ENCODE results near the gene PACRG.
A peak's percentile ranks its signal among the peaks of the same experiment; 100 is the strongest.

The PACRG gene

DNA sequence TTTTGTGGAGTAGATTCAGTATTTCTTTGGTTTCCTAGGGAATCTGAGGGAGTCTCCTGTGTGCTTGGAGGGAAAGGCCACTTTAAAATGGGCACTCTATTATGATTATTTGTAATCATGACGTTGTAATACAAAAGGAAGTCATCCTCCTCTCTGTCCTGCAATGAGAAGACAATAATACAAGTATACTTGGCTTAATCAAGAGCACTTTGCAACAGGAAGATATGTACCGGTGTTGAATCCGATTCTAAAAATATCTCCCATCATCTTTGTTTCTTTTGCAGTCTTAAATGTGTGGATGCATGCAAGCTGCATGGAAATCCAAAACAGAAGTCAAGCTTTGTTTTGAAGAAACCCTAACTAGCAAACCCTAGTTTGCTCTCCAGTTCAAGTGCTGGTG lies 592.6 kb downstream of the PACRG start:
- H3K9me3 ChIP-seq: no peaks in the 10 kb centered on the region
- H3K9ac ChIP-seq: no peak overlapping the region
- no peaks in the 10 kb centered on the region for H4K20me1 ChIP-seq
- TF ChIP-seq Cebpa-rat (IDR thresholded peaks at IDR 0.05): no peak
- H3K27ac ChIP-seq: no peak overlapping the region
- H3K4me1 ChIP-seq: peaks cover 14% of the 10 kb centered on the region; the same call in 1 of the 2 replicates
- H3K4me3 ChIP-seq: no peak overlapping the region
- H3K4me2 ChIP-seq: no peak overlapping the region
- H3K27me3 ChIP-seq: no peaks in the 10 kb centered on the region
- no peaks in the 10 kb centered on the region for H3K36me3 ChIP-seq

DNA sequence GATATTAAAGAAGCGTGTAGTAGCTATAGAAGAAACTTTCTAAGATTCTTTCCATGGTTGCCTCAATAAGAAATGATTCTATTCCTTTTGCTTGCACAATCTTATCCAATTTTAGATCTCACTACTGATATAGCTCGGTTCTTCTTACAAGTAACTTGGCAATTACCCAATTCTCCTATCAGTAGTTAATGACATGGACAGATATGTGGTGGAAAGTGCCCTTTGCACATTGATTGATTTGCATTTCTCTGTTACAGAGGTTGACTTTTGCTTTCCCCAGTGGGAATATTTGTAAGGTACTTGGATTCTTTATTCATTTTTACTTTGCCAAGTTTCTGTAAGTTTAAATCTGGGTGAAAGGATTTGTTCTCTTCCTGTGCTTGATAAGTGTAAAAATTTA lies 593.0 kb downstream of the PACRG start:
- no peak overlapping the region for H3K4me3 ChIP-seq
- no peaks in the 10 kb centered on the region for H3K27me3 ChIP-seq
- no peak for TF ChIP-seq Cebpa-rat (IDR thresholded peaks at IDR 0.05)
- H3K4me1 ChIP-seq: peaks cover 14% of the 10 kb centered on the region; the same call in 1 of the 2 replicates
- no peaks in the 10 kb centered on the region for H3K36me3 ChIP-seq
- no peak overlapping the region for H3K27ac ChIP-seq
- no peak overlapping the region for H3K9ac ChIP-seq
- H3K4me2 ChIP-seq: no peak overlapping the region
- no peaks in the 10 kb centered on the region for H3K9me3 ChIP-seq
- H4K20me1 ChIP-seq: no peaks in the 10 kb centered on the region

- TF ChIP-seq Cebpa-rat (IDR thresholded peaks at IDR 0.05): no peak
These were observed 593.9 kb downstream of the PACRG start for GRCh38 chr6:163321717-163322116.

DNA sequence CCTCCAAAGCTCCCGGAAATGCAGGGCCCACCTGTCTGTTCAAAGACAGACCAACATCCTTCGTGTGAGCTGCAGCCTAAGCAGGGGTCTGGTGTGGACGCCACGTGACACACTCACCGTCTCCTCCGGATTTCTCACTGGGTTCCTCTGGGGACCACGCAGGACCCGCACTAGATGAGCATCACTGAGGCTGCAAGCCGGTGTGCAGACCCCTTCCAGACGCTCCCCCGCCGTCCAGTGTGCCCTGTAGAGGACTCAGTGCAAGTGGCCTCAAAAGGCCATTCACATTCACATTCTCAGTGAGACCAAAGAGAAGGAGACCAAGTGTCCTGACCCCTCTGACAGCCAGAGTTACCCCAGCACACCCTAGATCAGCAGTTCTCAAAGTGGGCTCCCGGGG lies 595.5 kb downstream of the PACRG start:
- Histone ChIP-seq H3K4me3 (no peak overlapping the region), H3K9me3 (no peaks in the 10 kb centered on the region), H3K4me1 (peaks cover 14% of the 10 kb centered on the region; the same call in 1 of the 2 replicates), H4K20me1 (no peaks in the 10 kb centered on the region), H3K36me3 (no peaks in the 10 kb centered on the region), H3K4me2 (no peak overlapping the region), H3K9ac (no peak overlapping the region), H3K27ac (no peak overlapping the region), H3K27me3 (no peaks in the 10 kb centered on the region)
- no peak for TF ChIP-seq Cebpa-rat (IDR thresholded peaks at IDR 0.05)

More at GRCh38 chr6:163321717-163322116, 593.9 kb downstream of the PACRG start:
- Histone ChIP-seq H3K36me3 (no peaks in the 10 kb centered on the region), H4K20me1 (no peaks in the 10 kb centered on the region), H3K9ac (no peak overlapping the region), H3K27ac (no peak overlapping the region), H3K4me3 (no peak overlapping the region), H3K27me3 (no peaks in the 10 kb centered on the region), H3K4me1 (peaks cover 14% of the 10 kb centered on the region; the same call in 1 of the 2 replicates), H3K9me3 (no peaks in the 10 kb centered on the region), H3K4me2 (no peak overlapping the region)

- Histone ChIP-seq H3K36me3 (no peaks in the 10 kb centered on the region), H3K4me2 (no peak overlapping the region), H3K9me3 (no peaks in the 10 kb centered on the region), H4K20me1 (no peaks in the 10 kb centered on the region), H3K4me1 (peaks cover 14% of the 10 kb centered on the region; the same call in 1 of the 2 replicates), H3K9ac (no peak overlapping the region), H3K4me3 (no peak overlapping the region), H3K27me3 (no peaks in the 10 kb centered on the region), H3K27ac (no peak overlapping the region)
- no peak for TF ChIP-seq Cebpa-rat (IDR thresholded peaks at IDR 0.05)
These were observed 595.9 kb downstream of the PACRG start for GRCh38 chr6:163323705-163324104.

DNA sequence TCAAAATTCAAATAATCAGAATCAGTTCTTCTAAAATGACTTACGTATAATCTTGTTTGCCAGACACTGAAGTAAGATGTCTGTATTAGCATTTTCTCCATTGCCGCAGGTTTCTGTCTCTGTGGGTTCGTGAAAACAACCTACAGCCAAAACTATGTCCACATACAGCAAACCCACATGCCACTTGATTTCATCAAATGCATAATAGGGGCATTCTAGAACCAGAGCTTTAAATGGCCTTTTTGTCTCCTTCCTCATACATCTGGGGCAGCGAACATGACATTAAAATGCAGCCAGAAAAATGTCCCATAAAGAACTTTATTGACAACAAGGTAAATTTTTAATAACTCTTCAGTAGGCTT lies 596.5 kb downstream of the PACRG start:
- Histone ChIP-seq H3K4me3 (no peak overlapping the region), H3K4me1 (peaks cover 14% of the 10 kb centered on the region; the same call in 1 of the 2 replicates), H3K9me3 (no peaks in the 10 kb centered on the region), H4K20me1 (no peaks in the 10 kb centered on the region), H3K36me3 (no peaks in the 10 kb centered on the region), H3K4me2 (no peak overlapping the region), H3K27me3 (no peaks in the 10 kb centered on the region), H3K9ac (no peak overlapping the region), H3K27ac (no peak overlapping the region)
- no peak for TF ChIP-seq Cebpa-rat (IDR thresholded peaks at IDR 0.05)

DNA sequence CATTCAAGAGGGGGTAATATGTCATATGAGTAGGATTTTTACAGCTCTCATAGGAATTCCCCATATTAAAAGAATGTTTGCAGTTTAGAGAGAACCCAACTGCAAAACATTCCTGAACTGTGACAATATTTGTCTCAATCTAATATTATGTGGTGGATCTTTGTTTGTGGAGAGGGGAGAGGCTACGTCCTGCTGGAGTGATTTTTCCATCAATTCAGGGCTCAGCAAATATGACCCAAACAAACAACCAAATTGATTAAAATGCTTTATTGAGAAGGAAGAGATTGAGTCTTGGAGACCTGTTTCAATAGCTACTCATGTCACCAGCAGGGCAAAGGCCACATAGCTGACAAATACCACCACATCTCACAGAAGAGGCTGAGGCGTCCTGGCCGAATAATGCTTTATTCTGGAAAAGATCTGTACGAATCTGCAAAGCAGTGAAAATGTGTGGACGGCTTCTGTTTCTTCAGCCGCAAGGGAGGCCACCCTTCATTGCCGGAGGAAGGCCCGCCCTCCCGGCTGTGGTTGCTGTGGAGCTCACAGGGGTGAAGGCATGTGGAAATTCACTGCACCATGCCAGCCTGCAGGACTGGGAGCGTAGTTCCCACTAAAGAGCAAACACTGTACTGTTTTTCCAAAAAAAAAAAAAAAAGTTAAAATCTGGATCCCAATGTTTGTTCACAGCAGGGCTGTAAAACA lies 597.1 kb downstream of the PACRG start:
- H3K9me3 ChIP-seq: no peaks in the 10 kb centered on the region
- no peaks in the 10 kb centered on the region for H3K27me3 ChIP-seq
- H3K4me2 ChIP-seq: peak overlapping the region; percentile 12
- H3K36me3 ChIP-seq: no peaks in the 10 kb centered on the region
- no peak overlapping the region for H3K27ac ChIP-seq
- H3K4me1 ChIP-seq: peaks cover 14% of the 10 kb centered on the region; the same call in 1 of the 2 replicates
- H3K4me3 ChIP-seq: no peak overlapping the region
- TF ChIP-seq Cebpa-rat (IDR thresholded peaks at IDR 0.05): no peak
- H4K20me1 ChIP-seq: no peaks in the 10 kb centered on the region
- no peak overlapping the region for H3K9ac ChIP-seq

GRCh38 chr6:163325390-163325784 lies 597.6 kb downstream of the PACRG start:
- Histone ChIP-seq H3K4me2 (peak overlapping the region; percentile 12; the same call in 1 of the 2 replicates), H3K36me3 (no peaks in the 10 kb centered on the region)

DNA sequence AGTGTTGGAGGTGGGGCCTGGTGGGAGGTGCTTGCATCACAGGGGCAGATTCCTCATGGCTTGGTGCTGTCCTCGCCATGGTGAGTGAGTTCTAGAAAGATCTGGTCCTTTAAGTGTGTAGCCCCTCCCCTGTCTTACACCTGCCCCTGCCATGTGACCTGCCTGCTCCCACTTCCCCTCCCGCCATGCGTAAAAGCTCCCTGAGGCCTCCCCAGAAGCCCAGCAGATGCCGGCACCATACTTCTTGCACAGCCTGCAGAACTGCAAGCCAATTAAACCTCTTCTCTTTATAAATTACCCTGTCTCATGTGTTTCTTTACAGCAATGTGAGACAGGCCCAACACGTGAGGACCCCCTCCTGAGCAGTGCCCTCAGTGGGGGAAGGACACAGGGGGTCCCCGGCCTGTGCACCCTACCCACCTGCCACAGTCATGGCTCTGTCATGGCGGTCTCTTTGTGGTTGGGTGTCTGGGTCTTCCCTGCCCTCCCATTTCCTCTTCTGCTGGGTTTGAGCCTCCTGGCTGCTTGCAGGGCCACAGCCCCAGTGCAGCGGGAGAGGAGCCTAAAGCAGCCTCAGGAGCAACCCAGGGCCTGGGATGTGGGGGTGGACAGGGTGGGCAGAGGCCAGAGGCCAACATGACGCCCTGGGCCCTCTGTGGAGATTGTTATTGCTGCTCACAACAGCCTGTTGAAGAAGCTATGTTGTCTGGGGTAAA lies 599.5 kb downstream of the PACRG start:
- H3K9ac ChIP-seq: no peak overlapping the region
- TF ChIP-seq Cebpa-rat (IDR thresholded peaks at IDR 0.05): no peak
- no peaks in the 10 kb centered on the region for H3K27me3 ChIP-seq
- no peaks in the 10 kb centered on the region for H4K20me1 ChIP-seq
- no peak overlapping the region for H3K27ac ChIP-seq
- H3K4me3 ChIP-seq: no peak overlapping the region
- H3K9me3 ChIP-seq: no peaks in the 10 kb centered on the region
- peaks cover 15% of the 10 kb centered on the region for H3K4me1 ChIP-seq
- no peak overlapping the region for H3K4me2 ChIP-seq
- no peaks in the 10 kb centered on the region for H3K36me3 ChIP-seq

More at GRCh38 chr6:163325390-163325784, 597.6 kb downstream of the PACRG start:
- Histone ChIP-seq H4K20me1 (no peaks in the 10 kb centered on the region), H3K4me3 (no peak overlapping the region), H3K27ac (no peak overlapping the region), H3K27me3 (no peaks in the 10 kb centered on the region), H3K4me1 (peaks cover 14% of the 10 kb centered on the region; the same call in 1 of the 2 replicates), H3K9ac (no peak overlapping the region), H3K9me3 (no peaks in the 10 kb centered on the region)
- no peak for TF ChIP-seq Cebpa-rat (IDR thresholded peaks at IDR 0.05)

GRCh38 chr6:163327921-163328320 lies 600.1 kb downstream of the PACRG start:
- Histone ChIP-seq H3K27me3 (no peaks in the 10 kb centered on the region), H3K4me2 (no peak overlapping the region), H3K27ac (no peak overlapping the region), H3K36me3 (no peaks in the 10 kb centered on the region), H3K4me3 (no peak overlapping the region), H4K20me1 (no peaks in the 10 kb centered on the region), H3K4me1 (peaks cover 15% of the 10 kb centered on the region), H3K9ac (no peak overlapping the region), H3K9me3 (no peaks in the 10 kb centered on the region)
- TF ChIP-seq Cebpa-rat (IDR thresholded peaks at IDR 0.05): no peak

Data from BLaER1 (cell line).